HepG2 (cell line): ENCODE results near the gene TOX2. TPM values are rescaled to one million over a fixed set of nuclear protein-coding genes. Genes with fewer than 3 reads are reported as not detected.

Experiments used
- EZH2 ChIP-seq: conservative IDR thresholded peaks from 2 replicates; pipeline ENCODE4 v1.6.1; 2012; ENCODE audit warnings: mild to moderate bottlenecking, low read depth, low read length, moderate library complexity
- FOXJ3 ChIP-seq: sonication (generic); formaldehyde crosslinking; IDR thresholded peaks from 2 replicates; pipeline ENCODE4 v1.4.0; 2020; ENCODE audit warnings: missing genetic modification reagents, mild to moderate bottlenecking, borderline replicate concordance
- IRF2 ChIP-seq: IDR thresholded peaks from 2 replicates; pipeline ENCODE4 v1.6.1; 2018; ENCODE audit warnings: missing genetic modification reagents, missing compliant biosample characterization
- KLF15 ChIP-seq: sonication (generic); formaldehyde crosslinking; IDR thresholded peaks from 2 replicates; pipeline ENCODE4 v1.8.1; 2023; ENCODE audit warnings: borderline replicate concordance, mild to moderate bottlenecking, inconsistent platforms, missing genetic modification reagents, mixed read lengths
- NR2F6 ChIP-seq, 2 experiments: IDR thresholded peaks; 2 replicates each; pipeline ENCODE4 v1.6.1; 2016; ENCODE audit warnings: antibody characterized with exemption in 1 of 2, mild to moderate bottlenecking in 1 of 2
- RBAK ChIP-seq: sonication (generic); formaldehyde crosslinking; IDR thresholded peaks from 2 replicates; pipeline ENCODE4 v1.5.1; 2020; ENCODE audit warnings: mild to moderate bottlenecking, missing genetic modification reagents
- RFX5 ChIP-seq: IDR thresholded peaks from 2 replicates; pipeline ENCODE4 v1.6.1; 2011; ENCODE audit warnings: low read depth, low read length, improper control_type of control experiment
- SAP130 ChIP-seq: IDR thresholded peaks from 2 replicates; pipeline ENCODE4 v1.6.1; 2016; ENCODE audit warnings: low read depth
- SNAI1 ChIP-seq: sonication (generic); formaldehyde crosslinking; IDR thresholded peaks from 2 replicates; pipeline ENCODE4 v1.5.0; 2020; ENCODE audit warnings: mild to moderate bottlenecking, missing genetic modification reagents, borderline replicate concordance
- SNRNP70 ChIP-seq: fragments of 200-400 bp; formaldehyde crosslinking; IDR thresholded peaks from 2 replicates; pipeline ENCODE4 v1.6.1; 2017; ENCODE audit warnings: mild to moderate bottlenecking, low read depth, low read length, moderate library complexity
- SOX13 ChIP-seq, 3 experiments: fragments of 450-650 bp in 1 of 3; sonication (generic) in 1 of 3; formaldehyde crosslinking in 1 of 3; IDR thresholded peaks in 2 of 3; conservative IDR thresholded peaks in 1 of 3; 2 replicates each; pipeline versions ENCODE4 v1.5.0 to v1.6.1; 2016 to 2020; ENCODE audit warnings: antibody characterized with exemption in 1 of 3, mild to moderate bottlenecking in 1 of 3, missing compliant biosample characterization in 1 of 3, missing genetic modification reagents in 1 of 3, moderate library complexity in 1 of 3
- ZBTB7A ChIP-seq: sonication (generic); formaldehyde crosslinking; IDR thresholded peaks from 2 replicates; pipeline ENCODE4 v1.8.0; 2022; ENCODE audit warnings: mild to moderate bottlenecking, missing genetic modification reagents
- ZFP90 ChIP-seq: sonication (generic); formaldehyde crosslinking; IDR thresholded peaks from 2 replicates; pipeline ENCODE4 v1.8.0; 2022; ENCODE audit warnings: missing genetic modification reagents, mild to moderate bottlenecking, inconsistent platforms, borderline replicate concordance
- ZNF790 ChIP-seq: sonication (generic); formaldehyde crosslinking; IDR thresholded peaks from 2 replicates; pipeline ENCODE4 v1.8.0; 2022; ENCODE audit warnings: missing genetic modification reagents, mild to moderate bottlenecking, borderline replicate concordance
- polyA plus RNA-seq, 8 experiments: library from polyadenylated mRNA; depleted of rRNA in 3 of 8; stranded (reverse) in 7 of 8; unstranded in 1 of 8; fragments of >200 nt; fragmentation: Illumina TruSeq in 4 of 8; extraction: Trizol in 4 of 8; gene quantifications; 2 replicates each; pipeline versions ENCODE4 v1.2.1 to v1.2.3, GENCODE V29; 2011 to 2016; ENCODE audit warnings: low read depth in 4 of 8, missing spikeins in 1 of 8, mixed read lengths in 1 of 8; ENCODE audit not compliant: insufficient read depth in 1 of 8
- total RNA-seq, 5 experiments: library from RNA; depleted of rRNA; stranded (reverse); fragments of >200 nt; fragmentation: Illumina TruSeq; extraction: Trizol; gene quantifications; 2 replicates each; pipeline ENCODE4 v1.2.3, GENCODE V29; 2016; ENCODE audit warnings: low read depth in 1 of 5
- TF ChIP-seq, protein P1 (sequence below): IDR thresholded peaks from 2 replicates; pipeline ENCODE4 v1.6.1; 2018; ENCODE audit warnings: missing genetic modification reagents, mild to moderate bottlenecking, missing compliant biosample characterization
- TF ChIP-seq, protein P2 (sequence below): sonication (generic); formaldehyde crosslinking; IDR thresholded peaks from 2 replicates; pipeline ENCODE4 v1.4.0; 2020; ENCODE audit warnings: missing genetic modification reagents
- TF ChIP-seq, protein P3 (sequence below): sonication (generic); formaldehyde crosslinking; conservative IDR thresholded peaks from 2 replicates; pipeline ENCODE4 v1.5.0; 2020; ENCODE audit warnings: missing genetic modification reagents
- TF ChIP-seq, protein P4 (sequence below): sonication (generic); formaldehyde crosslinking; conservative IDR thresholded peaks from 2 replicates; pipeline ENCODE4 v1.4.0; 2020; ENCODE audit warnings: mild to moderate bottlenecking, missing genetic modification reagents, moderate library complexity

The TOX2 gene
- total and polyA plus RNA-seq, 2 of the 13 experiments (the other 11 are each of a cell fraction or from before 2014, with no cell fraction given): not detected

DNA sequence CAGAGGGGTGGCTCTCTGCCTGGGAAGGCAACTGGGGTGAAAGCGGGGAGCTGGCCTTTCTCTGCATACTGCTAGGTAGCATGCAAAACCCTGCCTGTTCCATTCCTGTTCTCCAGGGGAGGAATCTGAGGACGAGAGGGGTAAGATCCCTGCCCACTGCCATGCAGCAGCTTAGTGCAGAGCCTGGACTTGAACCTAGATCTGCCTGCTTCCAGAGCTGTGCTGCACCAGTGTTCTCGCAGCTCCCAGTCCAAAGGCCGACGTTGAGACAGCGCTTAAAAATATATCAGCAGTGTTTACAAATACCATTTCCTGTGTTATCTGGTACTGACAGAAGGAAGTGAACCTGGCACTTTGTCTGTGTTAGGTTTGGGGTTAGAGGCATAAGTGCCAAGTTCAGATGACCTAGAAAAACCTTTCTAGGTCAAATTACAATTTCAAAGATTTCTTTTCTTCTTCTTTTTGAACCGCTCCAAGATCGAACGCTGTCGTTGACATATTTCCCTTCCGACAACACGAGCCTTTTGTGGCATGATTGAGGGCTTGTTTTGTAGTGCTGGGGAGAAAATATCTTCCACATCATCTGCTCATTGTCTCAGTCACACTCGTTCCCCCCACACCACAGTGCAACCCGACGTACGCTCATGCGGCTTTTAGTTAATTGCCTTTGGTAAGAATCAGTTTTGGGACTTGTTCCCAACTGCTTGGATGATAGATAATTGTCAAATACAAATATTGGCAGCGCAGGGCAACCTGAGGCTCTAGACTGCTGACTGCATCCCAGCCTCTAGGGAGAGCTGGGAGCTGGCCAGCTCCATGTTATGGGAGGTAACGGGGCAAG lies 44.6 kb downstream of the TOX2 start (continued):
- TF ChIP-seq SNRNP70: no peak
- TF ChIP-seq, protein P1, sequence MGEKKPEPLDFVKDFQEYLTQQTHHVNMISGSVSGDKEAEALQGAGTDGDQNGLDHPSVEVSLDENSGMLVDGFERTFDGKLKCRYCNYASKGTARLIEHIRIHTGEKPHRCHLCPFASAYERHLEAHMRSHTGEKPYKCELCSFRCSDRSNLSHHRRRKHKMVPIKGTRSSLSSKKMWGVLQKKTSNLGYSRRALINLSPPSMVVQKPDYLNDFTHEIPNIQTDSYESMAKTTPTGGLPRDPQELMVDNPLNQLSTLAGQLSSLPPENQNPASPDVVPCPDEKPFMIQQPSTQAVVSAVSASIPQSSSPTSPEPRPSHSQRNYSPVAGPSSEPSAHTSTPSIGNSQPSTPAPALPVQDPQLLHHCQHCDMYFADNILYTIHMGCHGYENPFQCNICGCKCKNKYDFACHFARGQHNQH (CRISPR knock-in tag): peak; percentile 91; the same call in 1 of the 2 replicates
- TF ChIP-seq KLF15: no peak
- TF ChIP-seq RBAK (CRISPR knock-in tag): no peak
- TF ChIP-seq SNAI1 (CRISPR knock-in tag): no peak
- TF ChIP-seq SAP130 (CRISPR knock-in tag): peak; percentile 75
- peak; percentile 69 for TF ChIP-seq NR2F6 (IDR thresholded peaks at IDR 0.05)
- peak; percentile 71 for TF ChIP-seq NR2F6 (CRISPR knock-in tag; IDR thresholded peaks at IDR 0.05)
- no peak for TF ChIP-seq SOX13 (IDR thresholded peaks at IDR 0.05)
- TF ChIP-seq SOX13 (CRISPR knock-in tag; conservative IDR thresholded peaks at IDR 0.05 in 1 of 2, IDR thresholded peaks at IDR 0.05 in 1 of 2): peak in 1 of 2 experiments; percentile 52; a peak in 1 of 4 replicates
- peak; percentile 34; the same call in 1 of the 2 replicates for TF ChIP-seq FOXJ3 (CRISPR knock-in tag)
- no peak for TF ChIP-seq RFX5
- no peak for TF ChIP-seq EZH2
- TF ChIP-seq, protein P2, sequence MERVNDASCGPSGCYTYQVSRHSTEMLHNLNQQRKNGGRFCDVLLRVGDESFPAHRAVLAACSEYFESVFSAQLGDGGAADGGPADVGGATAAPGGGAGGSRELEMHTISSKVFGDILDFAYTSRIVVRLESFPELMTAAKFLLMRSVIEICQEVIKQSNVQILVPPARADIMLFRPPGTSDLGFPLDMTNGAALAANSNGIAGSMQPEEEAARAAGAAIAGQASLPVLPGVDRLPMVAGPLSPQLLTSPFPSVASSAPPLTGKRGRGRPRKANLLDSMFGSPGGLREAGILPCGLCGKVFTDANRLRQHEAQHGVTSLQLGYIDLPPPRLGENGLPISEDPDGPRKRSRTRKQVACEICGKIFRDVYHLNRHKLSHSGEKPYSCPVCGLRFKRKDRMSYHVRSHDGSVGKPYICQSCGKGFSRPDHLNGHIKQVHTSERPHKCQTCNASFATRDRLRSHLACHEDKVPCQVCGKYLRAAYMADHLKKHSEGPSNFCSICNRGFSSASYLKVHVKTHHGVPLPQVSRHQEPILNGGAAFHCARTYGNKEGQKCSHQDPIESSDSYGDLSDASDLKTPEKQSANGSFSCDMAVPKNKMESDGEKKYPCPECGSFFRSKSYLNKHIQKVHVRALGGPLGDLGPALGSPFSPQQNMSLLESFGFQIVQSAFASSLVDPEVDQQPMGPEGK (CRISPR knock-in tag): no peak
- TF ChIP-seq ZBTB7A (CRISPR knock-in tag): no peak
- TF ChIP-seq, protein P3, sequence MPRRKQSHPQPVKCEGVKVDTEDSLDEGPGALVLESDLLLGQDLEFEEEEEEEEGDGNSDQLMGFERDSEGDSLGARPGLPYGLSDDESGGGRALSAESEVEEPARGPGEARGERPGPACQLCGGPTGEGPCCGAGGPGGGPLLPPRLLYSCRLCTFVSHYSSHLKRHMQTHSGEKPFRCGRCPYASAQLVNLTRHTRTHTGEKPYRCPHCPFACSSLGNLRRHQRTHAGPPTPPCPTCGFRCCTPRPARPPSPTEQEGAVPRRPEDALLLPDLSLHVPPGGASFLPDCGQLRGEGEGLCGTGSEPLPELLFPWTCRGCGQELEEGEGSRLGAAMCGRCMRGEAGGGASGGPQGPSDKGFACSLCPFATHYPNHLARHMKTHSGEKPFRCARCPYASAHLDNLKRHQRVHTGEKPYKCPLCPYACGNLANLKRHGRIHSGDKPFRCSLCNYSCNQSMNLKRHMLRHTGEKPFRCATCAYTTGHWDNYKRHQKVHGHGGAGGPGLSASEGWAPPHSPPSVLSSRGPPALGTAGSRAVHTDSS: no peak
- TF ChIP-seq, protein P4, sequence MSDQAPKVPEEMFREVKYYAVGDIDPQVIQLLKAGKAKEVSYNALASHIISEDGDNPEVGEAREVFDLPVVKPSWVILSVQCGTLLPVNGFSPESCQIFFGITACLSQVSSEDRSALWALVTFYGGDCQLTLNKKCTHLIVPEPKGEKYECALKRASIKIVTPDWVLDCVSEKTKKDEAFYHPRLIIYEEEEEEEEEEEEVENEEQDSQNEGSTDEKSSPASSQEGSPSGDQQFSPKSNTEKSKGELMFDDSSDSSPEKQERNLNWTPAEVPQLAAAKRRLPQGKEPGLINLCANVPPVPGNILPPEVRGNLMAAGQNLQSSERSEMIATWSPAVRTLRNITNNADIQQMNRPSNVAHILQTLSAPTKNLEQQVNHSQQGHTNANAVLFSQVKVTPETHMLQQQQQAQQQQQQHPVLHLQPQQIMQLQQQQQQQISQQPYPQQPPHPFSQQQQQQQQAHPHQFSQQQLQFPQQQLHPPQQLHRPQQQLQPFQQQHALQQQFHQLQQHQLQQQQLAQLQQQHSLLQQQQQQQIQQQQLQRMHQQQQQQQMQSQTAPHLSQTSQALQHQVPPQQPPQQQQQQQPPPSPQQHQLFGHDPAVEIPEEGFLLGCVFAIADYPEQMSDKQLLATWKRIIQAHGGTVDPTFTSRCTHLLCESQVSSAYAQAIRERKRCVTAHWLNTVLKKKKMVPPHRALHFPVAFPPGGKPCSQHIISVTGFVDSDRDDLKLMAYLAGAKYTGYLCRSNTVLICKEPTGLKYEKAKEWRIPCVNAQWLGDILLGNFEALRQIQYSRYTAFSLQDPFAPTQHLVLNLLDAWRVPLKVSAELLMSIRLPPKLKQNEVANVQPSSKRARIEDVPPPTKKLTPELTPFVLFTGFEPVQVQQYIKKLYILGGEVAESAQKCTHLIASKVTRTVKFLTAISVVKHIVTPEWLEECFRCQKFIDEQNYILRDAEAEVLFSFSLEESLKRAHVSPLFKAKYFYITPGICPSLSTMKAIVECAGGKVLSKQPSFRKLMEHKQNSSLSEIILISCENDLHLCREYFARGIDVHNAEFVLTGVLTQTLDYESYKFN: peak; percentile 87
- TF ChIP-seq ZNF790: peak; percentile 83; the same call in 1 of the 2 replicates
- no peak for TF ChIP-seq ZFP90 (CRISPR knock-in tag)
- TF ChIP-seq IRF2 (CRISPR knock-in tag): peak; percentile 60; the same call in 1 of the 2 replicates
